Activated T-cell treated with anti-CD3 and anti-CD28 coated beads, Interleukin-2, amount 50 U/mL, for 48 hours (primary cell): Measurements from ENCODE around the gene PIP5K1B.
"Not testable (repeated sequence)": the region's sequence is repeated elsewhere in the genome, so short reads cannot be mapped to it uniquely, and the experiment has no call there.

ENCODE experiments used
- DNase-seq, 2 experiments: peaks; one replicate each; pipeline ENCODE4 v3.0.0-alpha.2; 2020

The PIP5K1B gene

GRCh38 chr9:68704814-68705530 is at the start of gene PIP5K1B:
Gene PIP5K1B, plus strand, starts transcription at chr9:68705240. Its CDS starts 117,375 bp downstream, at chr9:68822615.
- peak; percentile 66 to 76 for DNase-seq

- DNase-seq = no peak
Observed at GRCh38 chr9:68664036-68664435, 41.0 kb upstream of the PIP5K1B start.

- DNase-seq = no peak
Observed at GRCh38 chr9:68668127-68668526, 36.9 kb upstream of the PIP5K1B start.

GRCh38 chr9:68669218-68669617 is 35.8 kb upstream of the PIP5K1B start:
- no peak for DNase-seq

GRCh38 chr9:68672215-68672614 is 32.8 kb upstream of the PIP5K1B start:
- no peak for DNase-seq

- DNase-seq = no peak
Observed at GRCh38 chr9:68672625-68673024, 32.4 kb upstream of the PIP5K1B start.

GRCh38 chr9:68678430-68678829 is 26.6 kb upstream of the PIP5K1B start:
- DNase-seq = no peak

- DNase-seq = no peak
Observed at GRCh38 chr9:68683433-68683832, 21.6 kb upstream of the PIP5K1B start.

GRCh38 chr9:68685213-68685612 is 19.8 kb upstream of the PIP5K1B start:
- no peak for DNase-seq

- peak; percentile 49 to 62 for DNase-seq
Observed at GRCh38 chr9:68685770-68686169, 19.3 kb upstream of the PIP5K1B start.

- DNase-seq = no peak
Observed at GRCh38 chr9:68690088-68690487, 15.0 kb upstream of the PIP5K1B start.

- DNase-seq = no peak
Observed at GRCh38 chr9:68692519-68692918, 12.5 kb upstream of the PIP5K1B start.

- no peak for DNase-seq
Observed at GRCh38 chr9:68694125-68694524, 10.9 kb upstream of the PIP5K1B start.

GRCh38 chr9:68697851-68698250 is 7.2 kb upstream of the PIP5K1B start:
- no peak for DNase-seq

GRCh38 chr9:68698943-68699509 is 6.0 kb upstream of the PIP5K1B start:
- DNase-seq = no peak

- not testable (repeated sequence) for DNase-seq
Observed at GRCh38 chr9:68699625-68700024, 5.4 kb upstream of the PIP5K1B start.

GRCh38 chr9:68702493-68702892 is 2.5 kb upstream of the PIP5K1B start:
- no peak for DNase-seq

- DNase-seq = no peak
Observed at GRCh38 chr9:68703672-68704071, 1.4 kb upstream of the PIP5K1B start.

- no peak for DNase-seq
Observed at GRCh38 chr9:68704498-68704813, 584 bp upstream of the PIP5K1B start.

GRCh38 chr9:68705531-68706362 is 707 bp downstream of the PIP5K1B start:
- DNase-seq = peak; percentile 36 to 45

- peak; percentile 17 to 22 for DNase-seq
Observed at GRCh38 chr9:68706363-68707201, 1.5 kb downstream of the PIP5K1B start.

GRCh38 chr9:68707801-68708488 is 2.9 kb downstream of the PIP5K1B start:
- DNase-seq = no peak
